ENCODE data around the gene UBE2D4. TPM values are rescaled to one million over a fixed set of nuclear protein-coding genes. Genes with fewer than 3 reads are reported as not detected.

The UBE2D4 gene
- total and polyA plus RNA-seq, 4 experiments from 2014 or later: 10.9 to 21.9 (median 13.8) TPM

- Mint-ChIP-seq H3K36me3 (peaks cover 0 to 3% of the 10 kb centered on the region in 2 donors), H3K9me3 (no peaks in the 10 kb centered on the region), H3K4me1 (peaks cover 5 to 22% (median 12%) of the 10 kb centered on the region in 4 donors), H3K27ac (peak overlapping the region in 1 of 7 donors; percentile 59), H3K4me3 (no peak overlapping the region), H3K27me3 (no peaks in the 10 kb centered on the region)
- H3K36me3 ChIP-seq (ENCODE audit: insufficient read depth, low read length): no peaks in the 10 kb centered on the region
- DNase-seq: no peak
- ChIA-PET CTCF (ENCODE audit: partially characterized antibody) (no interaction called here), POLR2A (ENCODE audit: partially characterized antibody) (no interaction called here)
- no peak overlapping the region for H3K27ac ChIP-seq (ENCODE audit: low read depth, low read length)
- no peaks in the 10 kb centered on the region for H3K9me3 ChIP-seq (ENCODE audit: control insufficient read depth in 1 of 2, low read length in 2 of 2)
- H3K4me1 ChIP-seq (ENCODE audit: insufficient read depth, low read length): peaks cover 9% of the 10 kb centered on the region
- intact Hi-C loops (cut with micrococcal nuclease): no loop called here
- H3K4me3 ChIP-seq (ENCODE audit: low read length in 2 of 2): no peak overlapping the region
- H3K27me3 ChIP-seq (ENCODE audit: insufficient read depth, low read length): no peaks in the 10 kb centered on the region
Measured at GRCh38 chr7:43931346-43931745, 5.1 kb downstream of the UBE2D4 start.

DNA sequence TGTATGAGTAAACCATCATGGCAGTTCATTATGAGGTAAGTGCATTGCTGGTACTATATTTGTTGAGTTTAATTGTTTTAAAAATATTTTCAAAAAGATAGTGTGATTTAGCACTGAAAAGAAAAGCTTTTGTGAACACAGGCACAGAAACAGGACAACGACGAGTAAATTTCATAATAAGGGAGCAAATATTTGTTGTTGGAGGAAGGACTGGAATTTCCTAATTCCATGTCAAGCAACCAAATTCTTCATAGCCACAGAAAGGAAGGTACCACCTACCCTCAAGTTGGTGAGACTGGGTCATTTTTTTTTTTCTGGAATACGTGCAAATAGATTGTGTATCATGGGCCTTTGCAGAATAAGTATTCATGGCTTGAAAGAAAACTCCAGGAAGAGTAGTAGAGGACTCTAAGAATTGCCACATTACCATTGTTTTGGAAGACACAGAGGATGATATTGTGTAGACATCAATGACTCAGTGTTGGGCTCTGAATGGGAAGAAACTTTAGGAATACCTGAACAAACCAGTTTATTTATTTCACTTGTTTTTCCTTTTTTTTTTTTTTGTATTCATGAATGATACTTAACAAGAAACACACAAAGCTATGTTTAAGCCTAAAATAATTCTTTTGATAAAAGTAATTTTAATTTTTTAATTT, 7.8 kb downstream of the UBE2D4 start:
- H3K36me3 Mint-ChIP-seq: no peaks in the 10 kb centered on the region
- Histone ChIP-seq H3K27me3 (ENCODE audit: insufficient read depth, low read length) (no peaks in the 10 kb centered on the region), H3K9me3 (ENCODE audit: control insufficient read depth in 1 of 2, low read length in 2 of 2) (no peaks in the 10 kb centered on the region), H3K27ac (ENCODE audit: low read depth, low read length) (no peak overlapping the region), H3K36me3 (ENCODE audit: insufficient read depth, low read length) (no peaks in the 10 kb centered on the region), H3K4me3 (ENCODE audit: low read length in 2 of 2) (no peak overlapping the region), H3K4me1 (ENCODE audit: insufficient read depth, low read length) (no peaks in the 10 kb centered on the region)
- intact Hi-C loops (cut with micrococcal nuclease): no loop called here
- CTCF ChIA-PET (ENCODE audit: partially characterized antibody): no interaction called here
- no peak overlapping the region for H3K27ac Mint-ChIP-seq
- POLR2A ChIA-PET (ENCODE audit: partially characterized antibody): no interaction called here
- H3K27me3 Mint-ChIP-seq: no peaks in the 10 kb centered on the region
- no peaks in the 10 kb centered on the region for H3K9me3 Mint-ChIP-seq
- no peak overlapping the region for H3K4me3 Mint-ChIP-seq
- H3K4me1 Mint-ChIP-seq: no peaks in the 10 kb centered on the region
- no peak for DNase-seq

GRCh38 chr7:43937444-43937843, 11.2 kb downstream of the UBE2D4 start:
- no peaks in the 10 kb centered on the region for H3K9me3 ChIP-seq (ENCODE audit: control insufficient read depth in 1 of 2, low read length in 2 of 2)
- POLR2A ChIA-PET (ENCODE audit: partially characterized antibody): no interaction called here
- Mint-ChIP-seq H3K4me3 (no peak overlapping the region), H3K27ac (no peak overlapping the region), H3K9me3 (no peaks in the 10 kb centered on the region), H3K27me3 (no peaks in the 10 kb centered on the region), H3K4me1 (no peaks in the 10 kb centered on the region), H3K36me3 (peaks cover 0 to 1% of the 10 kb centered on the region in 2 donors)
- CTCF ChIA-PET (ENCODE audit: partially characterized antibody): no interaction called here
- DNase-seq: no peak
- H3K4me1 ChIP-seq (ENCODE audit: insufficient read depth, low read length): no peaks in the 10 kb centered on the region
- no peaks in the 10 kb centered on the region for H3K36me3 ChIP-seq (ENCODE audit: insufficient read depth, low read length)
- no peak overlapping the region for H3K4me3 ChIP-seq (ENCODE audit: low read length in 2 of 2)
- H3K27me3 ChIP-seq (ENCODE audit: insufficient read depth, low read length): no peaks in the 10 kb centered on the region
- intact Hi-C loops (cut with micrococcal nuclease): no loop called here
- H3K27ac ChIP-seq (ENCODE audit: low read depth, low read length): no peak overlapping the region

- no peaks in the 10 kb centered on the region for H3K4me1 Mint-ChIP-seq
- ChIA-PET CTCF (ENCODE audit: partially characterized antibody) (no interaction called here), POLR2A (ENCODE audit: partially characterized antibody) (interaction anchor here (2.1 kb wide), 1 partner anchor 12 kb away, joined by 8 read pairs; no protein-coding TSS in a partner anchor)
- no peak overlapping the region for H3K27ac Mint-ChIP-seq
- H3K4me3 ChIP-seq (ENCODE audit: low read length in 2 of 2): no peak overlapping the region
- no peaks in the 10 kb centered on the region for H3K4me1 ChIP-seq (ENCODE audit: insufficient read depth, low read length)
- intact Hi-C loops (cut with micrococcal nuclease): no loop called here
- H3K27me3 Mint-ChIP-seq: no peaks in the 10 kb centered on the region
- no peaks in the 10 kb centered on the region for H3K36me3 ChIP-seq (ENCODE audit: insufficient read depth, low read length)
- no peaks in the 10 kb centered on the region for H3K9me3 ChIP-seq (ENCODE audit: control insufficient read depth in 1 of 2, low read length in 2 of 2)
- H3K36me3 Mint-ChIP-seq: peaks cover 0 to 5% of the 10 kb centered on the region in 2 donors
- DNase-seq: no peak
- H3K27ac ChIP-seq (ENCODE audit: low read depth, low read length): no peak overlapping the region
- no peaks in the 10 kb centered on the region for H3K27me3 ChIP-seq (ENCODE audit: insufficient read depth, low read length)
- H3K9me3 Mint-ChIP-seq: no peaks in the 10 kb centered on the region
- no peak overlapping the region for H3K4me3 Mint-ChIP-seq
Measured at GRCh38 chr7:43938892-43939482, 12.8 kb downstream of the UBE2D4 start.

GRCh38 chr7:43942250-43942649, 16.0 kb downstream of the UBE2D4 start:
- ChIA-PET POLR2A (ENCODE audit: partially characterized antibody) (no interaction called here), CTCF (ENCODE audit: partially characterized antibody) (no interaction called here)
- Mint-ChIP-seq H3K27me3 (no peaks in the 10 kb centered on the region), H3K36me3 (peaks cover 4 to 17% of the 10 kb centered on the region in 2 donors), H3K4me1 (no peaks in the 10 kb centered on the region), H3K4me3 (no peak overlapping the region), H3K9me3 (no peaks in the 10 kb centered on the region), H3K27ac (peak overlapping the region in 1 of 7 donors; percentile 1)
- no peak overlapping the region for H3K27ac ChIP-seq (ENCODE audit: low read depth, low read length)
- no peaks in the 10 kb centered on the region for H3K4me1 ChIP-seq (ENCODE audit: insufficient read depth, low read length)
- H3K4me3 ChIP-seq (ENCODE audit: low read length in 2 of 2): no peak overlapping the region
- no peaks in the 10 kb centered on the region for H3K36me3 ChIP-seq (ENCODE audit: insufficient read depth, low read length)
- H3K27me3 ChIP-seq (ENCODE audit: insufficient read depth, low read length): no peaks in the 10 kb centered on the region
- DNase-seq: no peak
- no peaks in the 10 kb centered on the region for H3K9me3 ChIP-seq (ENCODE audit: control insufficient read depth in 1 of 2, low read length in 2 of 2)
- intact Hi-C loops (cut with micrococcal nuclease): no loop called here

DNA sequence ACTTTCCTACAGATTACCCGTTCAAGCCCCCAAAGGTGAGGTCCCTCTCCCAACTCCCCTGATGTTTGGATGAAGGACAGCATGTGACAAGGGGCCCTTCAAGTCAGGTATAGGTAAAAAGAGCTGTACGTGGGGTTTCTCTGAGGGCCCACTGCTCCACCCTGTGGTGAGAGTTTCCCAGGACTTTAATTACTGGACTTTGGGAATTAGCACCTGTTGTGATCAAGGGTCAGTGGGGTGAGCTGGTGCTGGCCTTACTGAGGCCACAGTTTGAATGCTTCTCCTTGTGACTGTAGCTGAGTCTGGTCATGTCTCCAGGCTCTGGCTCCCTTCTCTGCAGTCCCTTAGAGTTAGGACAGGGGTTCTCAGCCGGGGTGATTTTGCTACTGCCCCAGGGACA, 16.8 kb downstream of the UBE2D4 start:
- H3K36me3 ChIP-seq (ENCODE audit: insufficient read depth, low read length): no peaks in the 10 kb centered on the region
- intact Hi-C loops (cut with micrococcal nuclease): no loop called here
- no peak overlapping the region for H3K27ac ChIP-seq (ENCODE audit: low read depth, low read length)
- H3K4me1 ChIP-seq (ENCODE audit: insufficient read depth, low read length): no peaks in the 10 kb centered on the region
- Mint-ChIP-seq H3K27me3 (no peaks in the 10 kb centered on the region), H3K36me3 (peaks cover 11 to 23% of the 10 kb centered on the region in 2 donors), H3K4me3 (no peak overlapping the region), H3K9me3 (no peaks in the 10 kb centered on the region), H3K4me1 (no peaks in the 10 kb centered on the region), H3K27ac (peak overlapping the region in 2 of 7 donors; percentile 1 to 4)
- ChIA-PET POLR2A (ENCODE audit: partially characterized antibody) (interaction anchor here (1.5 kb wide), 1 partner anchor 16 kb away, joined by 5 read pairs; the partner anchor contains the start of gene UBE2D4), CTCF (ENCODE audit: partially characterized antibody) (no interaction called here)
- no peak overlapping the region for H3K4me3 ChIP-seq (ENCODE audit: low read length in 2 of 2)
- DNase-seq: no peak
- no peaks in the 10 kb centered on the region for H3K9me3 ChIP-seq (ENCODE audit: control insufficient read depth in 1 of 2, low read length in 2 of 2)
- H3K27me3 ChIP-seq (ENCODE audit: insufficient read depth, low read length): no peaks in the 10 kb centered on the region

DNA sequence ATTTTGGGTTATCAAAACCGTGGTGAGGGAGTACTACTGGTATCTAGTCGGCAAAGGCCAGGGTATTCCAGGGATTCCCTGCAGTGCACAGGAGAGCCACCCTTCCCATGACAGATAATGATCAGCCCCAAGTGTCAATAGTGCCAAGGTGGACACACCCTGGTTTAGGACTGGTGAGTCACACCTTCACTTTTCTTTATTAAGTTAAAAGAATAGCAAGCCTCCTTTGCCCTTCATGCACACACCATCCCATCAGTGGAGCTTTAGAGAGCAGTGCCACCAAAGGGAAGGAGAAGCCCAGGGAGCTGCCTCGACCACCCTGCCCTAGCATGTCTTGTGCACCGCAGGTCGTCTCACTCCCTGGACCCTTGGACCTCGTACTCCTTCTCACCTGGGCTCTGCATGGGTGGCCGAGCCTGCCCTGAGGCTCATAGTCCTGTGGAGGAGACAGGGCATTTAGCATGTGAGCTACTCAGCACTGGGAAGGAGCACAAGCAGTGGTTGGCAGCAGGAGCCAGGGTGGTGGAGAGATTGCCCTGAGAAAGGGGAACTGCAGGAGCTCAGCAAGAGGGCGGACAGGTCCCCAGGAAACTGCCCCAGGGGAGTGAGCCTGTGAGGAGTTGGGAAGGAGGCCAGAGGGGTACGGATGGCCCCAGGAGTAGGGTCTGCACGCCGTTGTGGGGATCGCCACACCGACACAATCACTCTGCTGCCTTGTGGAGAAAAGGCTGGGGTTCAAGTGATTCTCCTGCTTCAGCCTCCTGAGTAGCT, 17.4 kb downstream of the UBE2D4 start:
- DNase-seq: no peak
- H3K4me1 Mint-ChIP-seq: no peaks in the 10 kb centered on the region
- peaks cover 16 to 27% of the 10 kb centered on the region in 2 donors for H3K36me3 Mint-ChIP-seq
- POLR2A ChIA-PET (ENCODE audit: partially characterized antibody): interaction anchor here (1.5 kb wide), 1 partner anchor 17 kb away, joined by 5 read pairs; the partner anchor contains the start of gene UBE2D4
- CTCF ChIA-PET (ENCODE audit: partially characterized antibody): no interaction called here
- H3K27me3 ChIP-seq (ENCODE audit: insufficient read depth, low read length): no peaks in the 10 kb centered on the region
- H3K4me3 ChIP-seq (ENCODE audit: low read length in 2 of 2): no peak overlapping the region
- intact Hi-C loops (cut with micrococcal nuclease): no loop called here
- no peaks in the 10 kb centered on the region for H3K27me3 Mint-ChIP-seq
- H3K4me1 ChIP-seq (ENCODE audit: insufficient read depth, low read length): no peaks in the 10 kb centered on the region
- H3K36me3 ChIP-seq (ENCODE audit: insufficient read depth, low read length): no peaks in the 10 kb centered on the region
- no peaks in the 10 kb centered on the region for H3K9me3 ChIP-seq (ENCODE audit: control insufficient read depth in 1 of 2, low read length in 2 of 2)
- no peaks in the 10 kb centered on the region for H3K9me3 Mint-ChIP-seq
- peak overlapping the region in 2 of 7 donors; percentile 4 to 6 for H3K27ac Mint-ChIP-seq
- H3K27ac ChIP-seq (ENCODE audit: low read depth, low read length): no peak overlapping the region
- H3K4me3 Mint-ChIP-seq: no peak overlapping the region
